ENCODE results near the gene YIF1A. TPM values are rescaled to one million over a fixed set of nuclear protein-coding genes. Genes with fewer than 3 reads are reported as not detected.

The YIF1A gene
- total RNA-seq, 1 donor from 2014 or later, result 146 TPM

DNA sequence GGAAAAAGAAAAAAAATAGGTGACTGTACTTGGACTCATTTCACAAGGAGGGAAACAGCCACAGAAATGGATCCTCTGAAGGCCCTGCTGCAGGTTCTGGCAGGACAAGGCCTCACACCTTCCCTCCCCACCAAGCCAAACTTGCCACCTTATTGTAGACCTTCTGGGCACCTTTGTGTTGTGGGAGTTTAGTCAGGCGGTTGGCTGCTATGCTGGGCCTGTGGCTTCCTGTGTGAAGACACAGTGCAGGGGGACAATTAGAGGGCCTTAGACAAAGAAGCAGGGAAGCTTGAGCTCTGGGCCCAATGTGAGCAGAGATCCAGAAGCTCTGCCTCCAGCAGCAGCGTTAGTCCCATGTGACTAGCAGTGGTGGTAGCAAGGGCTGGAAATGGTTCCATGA lies 16.3 kb downstream of the YIF1A start:
- Mint-ChIP-seq H3K4me1 (ENCODE audit: unreplicated experiment) (peaks cover 20% of the 10 kb centered on the region), H3K9me3 (ENCODE audit: unreplicated experiment) (no peaks in the 10 kb centered on the region), H3K27ac (ENCODE audit: unreplicated experiment) (no peak overlapping the region), H3K27me3 (ENCODE audit: unreplicated experiment) (no peaks in the 10 kb centered on the region), H3K4me3 (ENCODE audit: unreplicated experiment) (no peak overlapping the region), H3K36me3 (ENCODE audit: unreplicated experiment) (peaks cover 29% of the 10 kb centered on the region)
- TF ChIP-seq, protein P1, sequence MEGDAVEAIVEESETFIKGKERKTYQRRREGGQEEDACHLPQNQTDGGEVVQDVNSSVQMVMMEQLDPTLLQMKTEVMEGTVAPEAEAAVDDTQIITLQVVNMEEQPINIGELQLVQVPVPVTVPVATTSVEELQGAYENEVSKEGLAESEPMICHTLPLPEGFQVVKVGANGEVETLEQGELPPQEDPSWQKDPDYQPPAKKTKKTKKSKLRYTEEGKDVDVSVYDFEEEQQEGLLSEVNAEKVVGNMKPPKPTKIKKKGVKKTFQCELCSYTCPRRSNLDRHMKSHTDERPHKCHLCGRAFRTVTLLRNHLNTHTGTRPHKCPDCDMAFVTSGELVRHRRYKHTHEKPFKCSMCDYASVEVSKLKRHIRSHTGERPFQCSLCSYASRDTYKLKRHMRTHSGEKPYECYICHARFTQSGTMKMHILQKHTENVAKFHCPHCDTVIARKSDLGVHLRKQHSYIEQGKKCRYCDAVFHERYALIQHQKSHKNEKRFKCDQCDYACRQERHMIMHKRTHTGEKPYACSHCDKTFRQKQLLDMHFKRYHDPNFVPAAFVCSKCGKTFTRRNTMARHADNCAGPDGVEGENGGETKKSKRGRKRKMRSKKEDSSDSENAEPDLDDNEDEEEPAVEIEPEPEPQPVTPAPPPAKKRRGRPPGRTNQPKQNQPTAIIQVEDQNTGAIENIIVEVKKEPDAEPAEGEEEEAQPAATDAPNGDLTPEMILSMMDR (IDR thresholded peaks at IDR 0.05), result no peak
- no peak for DNase-seq (ENCODE audit: extremely low spot score, unreplicated experiment)

DNA sequence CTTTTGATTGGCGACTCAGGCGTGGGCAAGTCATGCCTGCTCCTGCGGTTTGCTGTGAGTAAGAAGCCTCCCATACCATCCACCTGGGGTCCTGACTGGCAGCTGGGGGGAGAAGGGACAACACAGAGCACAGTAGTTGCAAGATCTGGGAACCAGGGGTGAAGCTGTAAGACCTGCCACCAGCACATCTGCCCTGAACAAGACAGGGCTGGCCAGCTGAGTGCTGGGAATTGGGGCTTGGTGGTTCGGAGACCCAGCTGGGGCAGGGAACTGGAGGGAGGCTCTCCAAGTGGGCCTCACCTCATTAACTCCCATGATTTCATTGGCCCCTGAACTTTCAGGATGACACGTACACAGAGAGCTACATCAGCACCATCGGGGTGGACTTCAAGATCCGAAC lies 17.1 kb downstream of the YIF1A start:
- no peak overlapping the region for H3K27ac Mint-ChIP-seq (ENCODE audit: unreplicated experiment)
- no peaks in the 10 kb centered on the region for H3K27me3 Mint-ChIP-seq (ENCODE audit: unreplicated experiment)
- DNase-seq (ENCODE audit: extremely low spot score, unreplicated experiment), result no peak
- H3K4me3 Mint-ChIP-seq (ENCODE audit: unreplicated experiment), result no peak overlapping the region
- H3K4me1 Mint-ChIP-seq (ENCODE audit: unreplicated experiment), result peaks cover 22% of the 10 kb centered on the region
- no peaks in the 10 kb centered on the region for H3K9me3 Mint-ChIP-seq (ENCODE audit: unreplicated experiment)
- TF ChIP-seq, protein P1 (IDR thresholded peaks at IDR 0.05), result no peak
- peaks cover 29% of the 10 kb centered on the region for H3K36me3 Mint-ChIP-seq (ENCODE audit: unreplicated experiment)

DNA sequence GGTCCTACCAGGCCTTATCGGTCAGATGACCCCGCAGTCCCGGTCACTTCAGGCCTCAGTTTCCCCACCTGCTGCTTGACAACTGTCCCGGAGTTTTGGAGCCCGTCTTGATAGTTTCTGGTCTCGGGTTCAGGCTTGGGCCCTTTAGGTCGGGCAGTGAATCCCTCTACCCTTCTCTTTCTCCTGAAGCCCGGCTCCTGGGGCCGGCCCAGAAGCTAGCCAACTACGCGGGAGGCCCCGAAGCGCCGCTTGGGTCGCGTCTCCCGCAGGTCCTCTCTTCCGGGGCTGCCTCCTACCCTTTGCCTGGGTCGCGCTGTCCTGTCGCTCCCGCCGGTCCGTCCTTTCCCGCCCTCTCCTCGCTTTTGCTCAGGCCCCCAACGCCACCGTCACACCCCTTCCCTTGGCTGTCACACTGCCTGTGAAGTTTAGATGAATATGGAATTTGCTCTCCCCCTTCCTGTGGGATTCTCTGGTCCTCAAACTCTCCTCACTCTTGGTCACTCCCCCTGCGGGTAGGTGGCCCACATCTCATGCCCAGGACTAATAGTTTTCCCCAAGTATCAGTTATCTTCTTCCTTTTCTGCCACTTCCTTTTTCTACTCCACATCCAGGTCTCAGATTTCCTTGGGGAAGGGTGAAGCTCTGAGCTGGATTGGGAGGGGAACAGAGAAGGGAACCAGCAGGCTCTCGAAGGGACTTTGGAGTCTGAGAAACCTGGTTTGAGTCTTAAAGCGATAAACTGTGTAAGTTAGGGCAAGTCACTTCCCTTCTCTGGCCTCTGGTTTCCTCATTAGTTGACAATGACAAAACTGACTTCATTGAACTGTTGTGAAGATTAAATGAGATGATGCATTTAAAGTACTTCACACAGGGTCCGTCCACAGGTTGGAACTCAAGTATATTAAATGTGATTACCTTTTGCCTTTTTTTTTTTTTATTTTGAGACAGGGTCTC lies 19.7 kb downstream of the YIF1A start:
- peak overlapping the region; percentile 99 for H3K27ac Mint-ChIP-seq (ENCODE audit: unreplicated experiment)
- no peaks in the 10 kb centered on the region for H3K27me3 Mint-ChIP-seq (ENCODE audit: unreplicated experiment)
- DNase-seq (ENCODE audit: extremely low spot score, unreplicated experiment), result no peak
- TF ChIP-seq, protein P1 (IDR thresholded peaks at IDR 0.05), result peak; percentile 42
- H3K4me1 Mint-ChIP-seq (ENCODE audit: unreplicated experiment), result peaks cover 23% of the 10 kb centered on the region
- H3K36me3 Mint-ChIP-seq (ENCODE audit: unreplicated experiment), result peaks cover 24% of the 10 kb centered on the region
- no peaks in the 10 kb centered on the region for H3K9me3 Mint-ChIP-seq (ENCODE audit: unreplicated experiment)
- H3K4me3 Mint-ChIP-seq (ENCODE audit: unreplicated experiment), result peak overlapping the region; percentile 86

DNA sequence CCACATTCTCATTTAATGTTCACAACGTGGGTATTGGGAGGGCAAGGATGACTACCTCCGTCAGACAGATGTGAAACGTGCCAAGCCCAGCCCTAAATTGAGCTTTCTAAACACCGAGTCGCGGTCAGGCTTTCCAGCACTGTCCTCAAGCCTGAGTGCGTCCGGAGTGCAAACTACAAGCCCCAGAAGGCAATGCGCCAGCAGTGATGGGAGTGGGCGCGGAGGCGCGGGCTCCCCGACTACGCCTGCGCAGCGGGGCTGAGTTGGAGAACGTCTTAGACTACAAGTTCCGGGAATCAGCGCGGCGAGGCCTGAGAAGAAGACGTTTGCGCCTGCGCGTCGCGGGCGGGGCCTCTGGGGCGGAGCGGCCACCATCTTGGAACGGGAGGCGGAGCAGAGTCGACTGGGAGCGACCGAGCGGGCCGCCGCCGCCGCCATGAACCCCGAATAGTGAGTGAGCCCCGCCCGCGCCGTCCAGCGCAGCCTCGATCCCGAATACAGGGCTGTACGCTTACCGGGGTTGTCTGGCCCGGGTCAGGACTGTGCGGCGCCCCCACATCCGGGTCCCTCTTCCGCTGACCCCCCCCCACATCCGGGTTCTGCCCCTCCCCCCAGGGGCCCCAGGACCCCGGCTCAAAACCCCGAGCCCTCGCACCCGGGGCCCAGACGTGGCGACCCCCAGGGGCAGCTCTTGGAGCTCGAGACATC lies 20.5 kb downstream of the YIF1A start, which contains the start of gene RAB1B:
TSS of gene RAB1B (plus strand) at position 396 of the 708 bp plus-strand sequence. CDS start at position 437, 41 bp downstream.
- H3K4me3 Mint-ChIP-seq (ENCODE audit: unreplicated experiment), result peak within 1 kb of the TSS; percentile 86
- no peaks in the 10 kb centered on the region for H3K27me3 Mint-ChIP-seq (ENCODE audit: unreplicated experiment)
- peak within 1 kb of the TSS; percentile 99 for H3K27ac Mint-ChIP-seq (ENCODE audit: unreplicated experiment)
- H3K9me3 Mint-ChIP-seq (ENCODE audit: unreplicated experiment), result no peaks in the 10 kb centered on the region
- TF ChIP-seq, protein P1 (IDR thresholded peaks at IDR 0.05), result no peak
- H3K36me3 Mint-ChIP-seq (ENCODE audit: unreplicated experiment), result peaks cover 18% of the 10 kb centered on the region
- peak; percentile 100 for DNase-seq (ENCODE audit: extremely low spot score, unreplicated experiment)
- peaks cover 23% of the 10 kb centered on the region for H3K4me1 Mint-ChIP-seq (ENCODE audit: unreplicated experiment)
